B cell (primary cell): Measurements from ENCODE around the gene KIF16B. TPM values are rescaled to one million over a fixed set of nuclear protein-coding genes. Genes with fewer than 3 reads are reported as not detected.

Experiments
- ATAC-seq: fragments of 200-7000 bp; cut with Tn5 transposase; one replicate; pipeline ENCODE4 v1.10.0; 2021; ENCODE audit warnings: low read depth, mild to moderate bottlenecking, moderate number of reproducible peaks, moderate library complexity
- CTCF ChIA-PET: fragments of 350-600 bp; sonication (Branson Sonifier 250); formaldehyde crosslinking; loops from one replicate; lab custom pipeline; 2021; ENCODE audit warnings: antibody characterized with exemption, inconsistent platforms; lab: Charles Lee
- POLR2A ChIA-PET: fragments of 350-600 bp; sonication (Branson Sonifier 250); formaldehyde crosslinking; loops from one replicate; lab custom pipeline; 2021; ENCODE audit warnings: antibody characterized with exemption; lab: Charles Lee
- DNase-seq: peaks from one replicate; pipeline ENCODE4 v3.0.0; 2013
- H2AFZ ChIP-seq: 2 replicates; pipeline ENCODE4 v1.6.1; 2012; ENCODE audit warnings: mild to moderate bottlenecking, low read depth, low read length; ENCODE audit not compliant: insufficient read depth, poor library complexity, severe bottlenecking
- H3K27ac ChIP-seq, 2 donors: 1 replicate in 1 of 2; 2 replicates in 1 of 2; pipeline ENCODE4 v1.5.1; 2012 to 2013; ENCODE audit warnings: low read length in 2 of 2, mild to moderate bottlenecking in 2 of 2, moderate library complexity in 1 of 2
- H3K27me3 ChIP-seq, 4 experiments: fragments of 200-600 bp in 1 of 4; sonication (generic) in 1 of 4; replicated peaks in 1 of 4; 1 replicate in 2 of 4; 2 replicates in 2 of 4; pipeline versions ENCODE4 v1.6.1 to v1.7.0; 2013 to 2016; ENCODE audit warnings: low read length in 3 of 4, mild to moderate bottlenecking in 2 of 4, mixed read lengths in 1 of 4, moderate library complexity in 1 of 4; ENCODE audit not compliant: insufficient read depth in 4 of 4, control insufficient read depth in 3 of 4; ENCODE audit errors: control extremely low read depth in 1 of 4
- H3K36me3 ChIP-seq, 2 experiments: replicated peaks in 1 of 2; 1 replicate in 1 of 2; 2 replicates in 1 of 2; pipeline versions ENCODE4 v1.6.1 to v1.7.1; 2013; ENCODE audit warnings: low read length in 1 of 2; ENCODE audit not compliant: insufficient read depth in 2 of 2, control insufficient read depth in 1 of 2; ENCODE audit errors: control extremely low read depth in 1 of 2, extremely low read depth in 1 of 2
- H3K4me1 ChIP-seq, 2 donors: fragments of 200-600 bp in 1 of 2; sonication (generic) in 1 of 2; 1 replicate in 1 of 2; 2 replicates in 1 of 2; pipeline versions ENCODE4 v1.5.1 to v1.6.1; 2013 to 2017; ENCODE audit warnings: low read length in 2 of 2; ENCODE audit not compliant: control insufficient read depth in 2 of 2, insufficient read depth in 2 of 2
- H3K4me2 ChIP-seq: replicated peaks from 2 replicates; pipeline ENCODE3; 2012; ENCODE audit warnings: mild to moderate bottlenecking, low read depth, low read length; ENCODE audit not compliant: poor library complexity, severe bottlenecking
- H3K4me3 ChIP-seq, 5 experiments: fragments of 200-600 bp in 1 of 5; sonication (generic) in 1 of 5; 1 replicate in 3 of 5; 2 replicates in 2 of 5; pipeline versions ENCODE4 v1.5.1 to v1.7.0; 2011 to 2016; ENCODE audit warnings: low read length in 4 of 5, mild to moderate bottlenecking in 4 of 5, low read depth in 2 of 5, control low read depth in 1 of 5, moderate library complexity in 1 of 5; ENCODE audit not compliant: insufficient read depth in 1 of 5; ENCODE audit errors: control extremely low read depth in 1 of 5, extremely low read depth in 1 of 5
- H3K79me2 ChIP-seq: fragments of 200-600 bp; sonication (generic); one replicate; pipeline ENCODE4 v1.6.0; 2016; ENCODE audit warnings: low read length; ENCODE audit not compliant: control insufficient read depth, insufficient read depth
- H3K9ac ChIP-seq: fragments of 200-600 bp; sonication (generic); 2 replicates; pipeline ENCODE4 v1.6.1; 2017; ENCODE audit warnings: mild to moderate bottlenecking, low read length, moderate library complexity
- H3K9me3 ChIP-seq, 3 donors: one replicate each; pipeline versions ENCODE4 v1.6.1 to v1.7.1; 2013; ENCODE audit warnings: low read length in 2 of 3; ENCODE audit not compliant: control insufficient read depth in 2 of 3, insufficient read depth in 1 of 3; ENCODE audit errors: control extremely low read depth in 1 of 3
- H4K20me1 ChIP-seq: 2 replicates; pipeline ENCODE4 v1.6.0; 2012; ENCODE audit warnings: mild to moderate bottlenecking, low read length; ENCODE audit not compliant: insufficient read depth, control insufficient read depth, poor library complexity, severe bottlenecking
- H3K27ac Mint-ChIP-seq: one replicate; pipeline ENCODE4 v1.8.0; 2021; ENCODE audit warnings: mixed read lengths
- H3K27me3 Mint-ChIP-seq: one replicate; pipeline ENCODE4 v1.8.0; 2021; ENCODE audit warnings: mixed read lengths
- H3K4me1 Mint-ChIP-seq: one replicate; pipeline ENCODE4 v1.8.0; 2021; ENCODE audit warnings: mixed read lengths
- H3K4me3 Mint-ChIP-seq: one replicate; pipeline ENCODE4 v1.8.0; 2021; ENCODE audit warnings: mixed read lengths
- H3K9me3 Mint-ChIP-seq: one replicate; pipeline ENCODE4 v1.8.0; 2022; ENCODE audit warnings: mixed read lengths; ENCODE audit not compliant: insufficient read depth
- EZH2 ChIP-seq: IDR thresholded peaks from 2 replicates; pipeline ENCODE4 v1.6.1; 2012; ENCODE audit warnings: borderline replicate concordance, low read depth, mild to moderate bottlenecking, moderate library complexity, low read length; ENCODE audit not compliant: insufficient read depth, poor library complexity, severe bottlenecking
- WGBS: methylation state at CpG from one replicate; pipeline ENCODE4 v1.1.5; 2013; ENCODE audit warnings: missing lambda C conversion rate; ENCODE audit not compliant: insufficient coverage; 5-methylcytosine and 5-hydroxymethylcytosine counted together
- intact Hi-C: fragments of 100-400 bp; cut with micrococcal nuclease; formaldehyde crosslinking; loops from one replicate; pipeline ENCODE4 v1.10.0; 2022
- polyA plus RNA-seq: library from polyadenylated mRNA; depleted of rRNA; stranded (reverse); fragments of >200 nt; gene quantifications from 2 replicates; pipeline ENCODE4 v1.2.3, GENCODE V29; 2012
- total RNA-seq, 2 donors: library from RNA; stranded (reverse); fragments of 120-200 nt in 1 of 2; gene quantifications; 1 replicate in 1 of 2; 2 replicates in 1 of 2; pipeline versions ENCODE4 v1.2.3 to v1.2.4, GENCODE V29; 2013 to 2022
- TF ChIP-seq, protein P1 (sequence below): fragments of 200-600 bp; IDR thresholded peaks from one replicate; pipeline ENCODE4 v1.8.0; 2022; ENCODE audit warnings: antibody characterized with exemption, mild to moderate bottlenecking

Gene KIF16B
- total and polyA plus RNA-seq, 2 donors (not counting 1 experiment from before 2014, with no cell fraction given): 4.5 to 13.0 TPM

DNA sequence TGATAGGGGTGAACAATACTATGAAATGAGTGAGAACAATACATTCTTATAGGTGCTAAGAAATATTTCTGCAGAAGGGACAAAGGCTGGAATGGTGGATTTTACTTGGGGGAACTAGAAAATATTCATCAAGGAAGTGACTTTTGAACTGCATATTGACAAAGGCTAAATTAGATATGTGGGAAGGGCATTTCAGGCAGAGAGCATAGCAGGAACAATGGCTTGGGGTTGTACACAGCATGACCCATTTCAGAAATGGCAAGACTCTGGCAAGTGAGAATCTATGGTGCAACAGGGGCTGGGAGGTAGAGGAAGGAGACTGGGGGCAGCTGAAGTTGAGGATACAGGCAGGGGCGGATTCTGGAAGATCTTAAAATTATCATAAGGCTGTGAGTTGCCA is 46.7 kb upstream of the KIF16B start:
- Histone ChIP-seq H3K9ac (no peak overlapping the region), H3K4me2 (no peak overlapping the region), H3K36me3 (no peaks in the 10 kb centered on the region), H3K4me3 (no peak overlapping the region), H3K27me3 (no peaks in the 10 kb centered on the region), H3K9me3 (peaks cover 1 to 12% (median 3%) of the 10 kb centered on the region in 3 donors), H3K79me2 (no peaks in the 10 kb centered on the region), H2AFZ (no peak overlapping the region), H4K20me1 (no peaks in the 10 kb centered on the region), H3K4me1 (no peaks in the 10 kb centered on the region), H3K27ac (no peak overlapping the region)
- intact Hi-C loops: no loop called here
- no peaks in the 10 kb centered on the region for H3K4me1 Mint-ChIP-seq
- no peak overlapping the region for H3K27ac Mint-ChIP-seq
- no CpG with 5 or more reads among the region's 1 CpG for WGBS
- H3K4me3 Mint-ChIP-seq: no peak overlapping the region
- peaks cover 5% of the 10 kb centered on the region for H3K9me3 Mint-ChIP-seq
- ATAC-seq (no peak), DNase-seq (no peak)
- CTCF ChIA-PET: no interaction called here
- TF ChIP-seq, protein P1, sequence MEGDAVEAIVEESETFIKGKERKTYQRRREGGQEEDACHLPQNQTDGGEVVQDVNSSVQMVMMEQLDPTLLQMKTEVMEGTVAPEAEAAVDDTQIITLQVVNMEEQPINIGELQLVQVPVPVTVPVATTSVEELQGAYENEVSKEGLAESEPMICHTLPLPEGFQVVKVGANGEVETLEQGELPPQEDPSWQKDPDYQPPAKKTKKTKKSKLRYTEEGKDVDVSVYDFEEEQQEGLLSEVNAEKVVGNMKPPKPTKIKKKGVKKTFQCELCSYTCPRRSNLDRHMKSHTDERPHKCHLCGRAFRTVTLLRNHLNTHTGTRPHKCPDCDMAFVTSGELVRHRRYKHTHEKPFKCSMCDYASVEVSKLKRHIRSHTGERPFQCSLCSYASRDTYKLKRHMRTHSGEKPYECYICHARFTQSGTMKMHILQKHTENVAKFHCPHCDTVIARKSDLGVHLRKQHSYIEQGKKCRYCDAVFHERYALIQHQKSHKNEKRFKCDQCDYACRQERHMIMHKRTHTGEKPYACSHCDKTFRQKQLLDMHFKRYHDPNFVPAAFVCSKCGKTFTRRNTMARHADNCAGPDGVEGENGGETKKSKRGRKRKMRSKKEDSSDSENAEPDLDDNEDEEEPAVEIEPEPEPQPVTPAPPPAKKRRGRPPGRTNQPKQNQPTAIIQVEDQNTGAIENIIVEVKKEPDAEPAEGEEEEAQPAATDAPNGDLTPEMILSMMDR: no peak
- no peak for TF ChIP-seq EZH2
- peaks cover 22% of the 10 kb centered on the region for H3K27me3 Mint-ChIP-seq
- POLR2A ChIA-PET: no interaction called here

DNA sequence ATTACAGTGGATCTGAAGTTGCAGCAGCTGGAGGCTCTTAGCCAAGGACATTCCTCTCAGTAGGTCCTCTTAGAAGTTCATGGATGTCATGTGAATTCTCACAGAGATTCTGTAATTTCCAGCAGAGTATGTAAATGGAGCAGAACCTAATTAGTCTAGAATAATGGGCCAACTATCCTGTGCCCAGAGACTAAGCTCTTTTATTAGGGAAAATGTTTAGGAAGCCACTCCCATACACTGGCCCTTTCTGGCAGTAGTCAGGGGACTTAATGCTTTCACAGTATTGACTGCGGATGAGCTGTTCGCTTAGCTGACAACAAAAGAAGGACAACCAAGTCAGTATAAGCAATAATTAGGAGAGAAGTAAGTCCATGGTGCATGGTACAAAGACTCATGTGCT is 43.8 kb upstream of the KIF16B start:
- POLR2A ChIA-PET: no interaction called here
- Histone ChIP-seq H2AFZ (no peak overlapping the region), H3K27me3 (peaks cover 0 to 5% (median 0%) of the 10 kb centered on the region in 4 experiments), H3K36me3 (no peaks in the 10 kb centered on the region), H4K20me1 (no peaks in the 10 kb centered on the region), H3K27ac (no peak overlapping the region), H3K79me2 (no peaks in the 10 kb centered on the region), H3K4me3 (no peak overlapping the region), H3K4me2 (no peak overlapping the region), H3K9me3 (peaks cover 1 to 12% (median 3%) of the 10 kb centered on the region in 3 donors), H3K9ac (no peak overlapping the region), H3K4me1 (no peaks in the 10 kb centered on the region)
- WGBS: 100% methylated on average over 2 of the region's 2 CpGs
- Mint-ChIP-seq H3K4me3 (no peak overlapping the region), H3K4me1 (no peaks in the 10 kb centered on the region), H3K9me3 (peaks cover 5% of the 10 kb centered on the region), H3K27ac (no peak overlapping the region), H3K27me3 (peaks cover 22% of the 10 kb centered on the region)
- intact Hi-C loops: no loop called here
- ATAC-seq (no peak), DNase-seq (no peak)
- CTCF ChIA-PET: no interaction called here
- TF ChIP-seq, protein P1: no peak
